Fibroblast of peridontal ligament (primary cell): ENCODE measurements around the gene PWWP2B.

ENCODE experiments used
- DNase-seq: peaks from one replicate; pipeline ENCODE4 v3.0.0-alpha.2; 2010; ENCODE audit errors: extremely low read depth

Gene PWWP2B

DNA sequence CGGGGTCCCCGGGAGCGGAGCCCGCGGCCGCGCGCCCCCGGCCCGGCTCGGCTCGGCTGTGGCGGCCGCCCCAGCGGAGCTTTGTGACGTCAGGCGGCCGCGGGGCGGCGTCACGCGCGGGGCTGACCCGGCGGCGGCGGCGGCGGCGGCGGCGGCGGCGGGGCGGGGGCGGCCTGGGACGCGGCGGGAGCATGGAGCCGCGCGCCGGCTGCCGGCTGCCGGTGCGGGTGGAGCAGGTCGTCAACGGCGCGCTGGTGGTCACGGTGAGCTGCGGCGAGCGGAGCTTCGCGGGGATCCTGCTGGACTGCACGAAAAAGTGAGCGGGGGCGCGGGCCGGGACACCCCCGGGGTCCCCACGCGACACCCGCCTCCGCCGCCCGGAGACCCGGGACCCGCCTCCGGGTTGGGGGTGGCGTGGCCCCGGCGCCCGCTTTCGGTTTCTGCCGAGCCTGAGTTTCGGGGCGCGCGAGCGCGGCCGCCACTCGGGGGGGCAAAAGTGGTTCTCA is at the start of gene PWWP2B:
TSS of gene PWWP2B (plus strand) at position 165 of the 506 bp plus-strand sequence. CDS start at position 192, 27 bp downstream.
- DNase-seq, result peak; percentile 25

DNA sequence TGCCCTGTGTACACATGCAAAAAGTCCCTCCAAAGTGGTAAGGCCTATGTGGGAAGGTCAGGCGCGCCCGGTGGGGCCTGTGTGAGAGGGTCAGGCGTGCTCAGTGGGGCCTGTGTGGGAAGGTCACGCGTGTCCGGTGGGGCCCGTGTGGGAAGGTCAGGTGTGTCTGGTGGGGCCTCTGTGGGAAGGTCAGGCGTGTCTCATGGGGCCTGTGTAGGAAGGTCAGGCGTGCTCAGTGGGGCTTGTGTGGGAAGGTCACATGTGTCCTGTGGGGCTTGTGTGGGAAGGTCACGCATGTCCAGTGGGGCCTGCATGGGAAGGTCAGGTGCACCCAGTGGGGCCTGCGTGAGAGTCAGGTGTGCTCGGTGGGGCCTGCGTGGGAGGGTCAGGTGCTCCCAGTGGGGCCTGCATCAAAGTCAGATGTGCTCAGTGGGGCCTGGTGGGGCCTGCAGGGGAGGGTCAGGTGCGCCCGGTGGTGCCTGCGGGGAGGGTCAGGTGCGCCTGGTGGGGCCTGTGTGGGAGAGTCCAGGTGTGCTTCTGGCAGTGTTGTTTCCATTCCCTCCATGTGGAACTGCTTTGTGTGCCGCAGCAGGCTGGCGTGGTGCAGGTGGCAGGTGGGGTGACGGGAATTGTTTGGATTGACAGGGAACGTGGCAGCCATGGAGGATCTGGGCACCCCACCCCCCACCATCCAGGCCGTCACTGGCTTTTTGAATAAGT is 49.6 kb upstream of the PWWP2B start:
- no peak for DNase-seq

DNA sequence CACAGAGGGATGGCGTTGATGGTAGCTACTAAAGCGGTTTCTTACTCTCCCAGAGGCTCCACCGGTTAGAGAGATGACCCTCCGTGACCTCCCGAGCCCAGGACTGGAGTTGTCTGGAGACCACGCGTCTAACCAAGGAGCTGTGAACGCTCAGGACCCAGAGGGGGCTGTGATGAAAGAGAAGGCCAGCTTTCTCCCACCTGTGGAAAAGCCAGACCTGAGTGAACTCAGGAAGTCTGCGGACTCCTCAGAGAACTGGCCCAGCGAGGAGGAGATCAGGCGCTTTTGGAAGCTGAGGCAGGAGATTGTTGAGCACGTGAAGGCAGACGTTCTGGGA is 49.1 kb upstream of the PWWP2B start:
- DNase-seq, result no peak

DNA sequence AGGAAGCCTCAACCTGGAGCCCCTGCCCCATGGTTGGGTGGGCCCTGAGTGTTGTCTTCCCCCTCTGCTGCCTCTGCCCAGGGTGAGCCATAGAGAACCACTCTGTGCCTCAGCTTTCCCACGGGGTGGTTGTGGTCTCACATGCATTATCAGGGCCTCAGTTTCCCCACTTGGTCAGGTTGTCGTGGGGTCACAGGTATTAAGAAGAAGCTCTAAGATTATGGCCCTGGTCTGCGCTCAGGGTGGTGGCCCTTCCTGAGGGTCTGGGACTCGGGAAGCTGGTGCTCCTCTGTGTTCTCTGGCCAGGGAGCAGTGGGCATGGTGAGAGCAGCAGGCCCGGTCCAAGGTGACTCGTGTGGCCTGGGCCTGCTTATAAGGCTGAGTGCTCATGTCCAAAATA is 47.2 kb upstream of the PWWP2B start:
- DNase-seq, result no peak

DNA sequence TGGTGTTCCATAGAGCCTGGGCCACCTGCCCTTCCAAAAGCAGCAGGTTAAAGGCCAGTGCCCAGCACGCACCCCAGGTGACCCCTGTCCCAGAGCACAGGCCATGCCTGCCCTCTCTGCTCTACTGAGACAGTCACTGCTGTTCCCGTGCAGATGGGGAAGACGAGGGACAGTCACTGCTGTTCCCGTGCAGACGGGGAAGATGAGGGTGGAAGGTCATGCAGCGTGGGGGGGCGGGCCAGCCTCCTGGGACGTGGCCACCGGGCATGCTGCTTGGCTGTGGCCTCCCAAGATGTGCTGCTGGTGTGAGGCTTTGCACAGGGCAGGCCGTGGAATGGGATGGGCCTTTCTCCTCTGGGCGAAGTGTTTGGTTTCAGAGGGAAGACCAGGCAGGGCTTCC is 46.6 kb upstream of the PWWP2B start:
- DNase-seq, result no peak

DNA sequence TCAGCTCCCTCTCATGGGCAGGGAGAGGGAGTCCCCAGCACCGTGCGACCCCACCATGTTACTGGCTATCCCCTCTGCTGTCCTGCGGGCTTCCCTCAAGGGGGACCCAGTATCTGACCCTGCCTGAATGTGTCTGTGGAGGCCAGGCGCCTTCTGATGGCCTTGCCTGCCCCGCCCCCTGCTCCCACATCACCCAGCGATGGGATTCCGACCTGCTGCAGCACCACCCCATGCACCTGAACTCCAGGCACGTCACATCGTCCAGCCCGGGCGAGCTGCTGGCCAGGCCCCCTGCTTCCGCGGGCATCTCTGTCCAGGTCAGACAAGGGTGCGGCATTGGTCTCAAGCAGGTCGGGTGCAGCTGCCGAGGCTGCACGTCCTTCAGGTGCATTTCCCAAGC is 46.1 kb upstream of the PWWP2B start:
- no peak for DNase-seq

DNA sequence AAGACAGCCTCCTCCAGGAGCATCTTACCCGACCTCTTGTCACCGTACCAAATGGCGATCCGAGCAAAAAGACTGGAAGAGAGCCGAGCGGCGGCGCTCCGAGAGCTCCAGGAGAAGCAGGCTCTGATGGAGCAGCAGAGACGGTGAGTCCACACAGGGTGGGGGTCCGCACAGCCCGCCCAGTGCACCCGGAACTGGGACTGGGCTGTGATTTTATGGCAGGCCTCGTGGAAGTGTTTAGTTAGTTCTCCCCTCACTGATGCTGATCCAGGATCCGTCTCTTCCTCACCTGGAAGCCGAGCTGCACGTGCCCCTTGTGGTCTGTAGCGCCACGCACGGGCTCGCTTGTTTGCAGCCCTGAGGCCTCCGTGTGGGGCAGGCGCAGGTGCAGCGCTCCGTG is 45.4 kb upstream of the PWWP2B start:
- DNase-seq, result no peak

DNA sequence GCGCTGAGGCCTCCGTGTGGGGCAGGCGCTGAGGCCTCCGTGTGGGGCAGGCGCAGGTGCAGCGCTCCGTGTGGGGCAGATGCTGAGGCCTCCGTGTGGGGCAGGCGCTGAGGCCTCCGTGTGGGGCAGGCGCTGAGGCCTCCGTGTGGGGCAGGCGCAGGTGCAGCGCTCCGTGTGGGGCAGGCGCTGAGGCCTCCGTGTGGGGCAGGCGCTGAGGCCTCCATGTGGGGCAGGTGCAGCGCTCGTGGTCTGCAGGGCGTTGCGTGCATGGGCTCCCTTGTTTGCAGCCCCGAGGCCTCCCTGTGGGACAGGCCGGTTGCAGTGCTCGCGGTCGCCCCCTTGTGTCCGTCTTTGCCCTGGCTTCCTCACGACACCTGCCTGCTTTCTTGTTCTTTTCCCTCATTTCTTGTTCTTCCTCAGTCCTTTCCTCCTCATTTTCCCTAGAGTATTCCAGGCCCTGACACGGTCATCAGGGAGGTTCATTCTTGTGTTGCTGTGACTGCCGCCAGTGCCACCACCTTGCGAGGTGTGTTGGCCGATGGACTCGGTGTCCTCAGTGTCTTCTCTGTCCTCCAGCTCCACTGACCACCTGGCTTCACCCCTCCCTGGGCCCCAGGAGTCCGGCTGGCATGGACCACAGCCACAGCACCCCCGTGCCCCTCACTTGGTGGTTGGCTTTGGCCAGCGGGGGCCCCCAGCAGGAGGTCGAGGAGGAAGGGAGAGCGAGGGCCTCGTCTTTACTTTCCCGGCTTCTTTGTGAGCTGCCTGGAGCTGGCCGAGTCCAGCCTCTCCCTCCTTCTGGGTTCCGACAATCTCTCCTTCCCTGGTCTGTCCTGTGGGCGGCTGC is 44.3 kb upstream of the PWWP2B start:
- peak; percentile 51 for DNase-seq

DNA sequence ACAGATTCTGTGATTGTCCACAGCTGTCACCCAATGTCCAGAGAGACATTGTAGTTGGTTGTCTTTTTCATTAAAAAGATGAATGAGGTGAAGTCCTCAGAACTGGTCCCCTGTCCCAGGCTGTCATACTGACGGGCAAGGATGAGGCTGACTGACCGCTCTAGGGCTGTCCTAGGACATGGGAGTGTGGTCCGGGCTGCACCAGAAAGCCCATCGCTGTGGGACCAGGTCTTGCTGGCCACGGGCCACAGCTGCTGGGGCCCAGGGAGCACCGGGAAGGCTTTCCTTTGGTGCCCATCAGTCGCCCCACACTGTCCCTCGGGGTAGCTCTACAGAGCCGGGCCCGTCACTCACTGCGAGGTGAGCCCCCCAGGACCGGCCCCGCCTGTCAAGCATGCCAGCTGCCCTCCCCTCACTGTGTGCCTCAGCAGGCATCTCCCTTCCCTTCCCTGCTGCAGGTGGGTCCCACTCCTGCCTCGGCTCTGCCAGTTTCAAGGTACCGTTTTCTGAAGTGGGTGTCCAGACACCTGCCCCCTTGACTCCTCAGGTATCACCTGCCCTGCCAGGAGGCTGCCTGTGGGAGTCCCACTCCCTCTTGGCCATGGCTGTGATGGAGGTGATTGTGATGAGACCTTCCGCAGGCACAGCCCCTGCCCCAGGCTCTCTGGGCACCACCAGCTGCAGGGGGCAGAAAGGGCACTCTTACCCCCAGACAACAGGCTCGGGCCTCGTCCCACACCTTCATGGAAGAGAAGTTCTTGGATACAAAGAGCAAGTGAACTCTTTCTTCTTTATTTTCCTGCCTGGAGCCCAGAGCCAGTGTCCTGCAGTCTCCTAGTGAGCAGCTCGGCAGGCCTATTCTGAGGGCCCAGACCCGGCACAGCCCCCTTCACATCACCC is 43.3 kb upstream of the PWWP2B start:
- DNase-seq, result no peak

DNA sequence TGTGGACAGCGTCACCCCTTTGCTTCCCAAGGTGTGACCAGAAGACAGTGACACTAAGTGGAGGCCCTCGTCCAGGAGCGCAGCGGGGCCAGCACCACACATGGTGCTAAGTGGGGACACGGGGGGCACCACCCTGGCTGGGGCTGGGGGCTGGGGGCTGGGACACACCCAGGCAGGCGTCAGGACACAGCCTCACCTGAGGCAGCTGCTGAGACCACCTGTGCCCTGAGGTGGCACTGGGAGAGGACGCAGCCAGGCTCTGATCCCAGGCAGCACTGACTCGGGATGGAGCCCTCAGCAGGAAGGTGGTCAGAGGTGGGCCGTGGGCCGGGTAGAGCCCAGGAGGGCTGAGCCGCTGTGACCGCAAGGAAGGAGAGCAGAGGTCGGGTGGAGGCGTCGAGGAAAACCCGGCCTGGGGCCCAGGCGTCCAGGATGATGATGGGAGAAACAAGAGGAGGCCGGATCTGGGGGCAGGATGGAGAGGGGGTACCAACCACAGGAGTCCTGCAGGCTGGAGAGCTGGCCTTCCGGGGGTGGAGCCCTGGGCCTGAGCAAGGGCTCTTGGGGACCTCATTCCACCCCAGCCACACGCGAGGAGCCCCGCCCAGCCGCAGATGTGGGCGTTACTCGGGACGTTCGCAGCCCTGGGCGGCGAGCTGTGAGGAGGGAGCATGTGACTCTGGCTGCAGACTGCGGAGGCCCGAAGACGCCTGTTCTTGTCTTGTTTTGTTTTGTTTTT is 42.5 kb upstream of the PWWP2B start:
- no peak for DNase-seq

DNA sequence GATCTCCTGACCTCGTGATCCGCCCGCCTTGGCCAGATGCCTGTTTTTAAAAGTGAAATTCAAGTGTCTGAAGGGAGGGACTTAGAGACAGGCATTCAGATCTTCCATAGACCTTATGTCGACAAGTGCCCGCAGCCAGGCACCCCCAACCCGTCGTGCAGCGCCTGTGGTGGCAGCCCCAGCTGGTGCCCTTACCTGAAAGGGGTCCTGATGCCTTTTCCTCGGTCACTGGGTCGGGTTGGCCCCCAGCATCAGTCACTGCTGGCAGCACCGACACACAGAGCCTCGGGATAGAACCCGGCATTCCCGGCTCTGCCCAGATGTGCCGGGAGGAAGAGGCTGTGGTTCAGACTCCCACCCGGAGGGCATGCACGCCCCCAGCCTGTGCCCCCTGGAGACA is 41.7 kb upstream of the PWWP2B start:
- DNase-seq, result no peak

DNA sequence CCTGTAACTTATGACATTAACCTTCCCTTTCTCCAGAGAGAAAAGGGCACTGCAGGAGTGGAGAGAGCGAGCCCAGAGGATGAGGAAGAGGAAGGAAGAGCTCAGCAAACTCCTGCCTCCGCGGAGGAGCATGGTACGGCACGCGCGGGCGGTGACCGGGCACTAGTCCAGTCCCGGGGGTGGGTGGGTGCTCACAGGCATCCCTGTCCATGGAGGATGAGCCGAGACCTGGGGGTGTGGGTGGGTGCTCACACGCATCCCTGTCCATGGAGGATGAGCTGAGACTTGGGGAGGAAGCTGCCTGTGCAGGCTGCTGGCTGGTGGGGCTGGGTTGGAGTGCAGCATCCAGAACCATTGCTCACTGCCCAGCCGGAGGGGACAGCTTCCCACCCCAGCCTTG is 41.2 kb upstream of the PWWP2B start:
- DNase-seq, result no peak

DNA sequence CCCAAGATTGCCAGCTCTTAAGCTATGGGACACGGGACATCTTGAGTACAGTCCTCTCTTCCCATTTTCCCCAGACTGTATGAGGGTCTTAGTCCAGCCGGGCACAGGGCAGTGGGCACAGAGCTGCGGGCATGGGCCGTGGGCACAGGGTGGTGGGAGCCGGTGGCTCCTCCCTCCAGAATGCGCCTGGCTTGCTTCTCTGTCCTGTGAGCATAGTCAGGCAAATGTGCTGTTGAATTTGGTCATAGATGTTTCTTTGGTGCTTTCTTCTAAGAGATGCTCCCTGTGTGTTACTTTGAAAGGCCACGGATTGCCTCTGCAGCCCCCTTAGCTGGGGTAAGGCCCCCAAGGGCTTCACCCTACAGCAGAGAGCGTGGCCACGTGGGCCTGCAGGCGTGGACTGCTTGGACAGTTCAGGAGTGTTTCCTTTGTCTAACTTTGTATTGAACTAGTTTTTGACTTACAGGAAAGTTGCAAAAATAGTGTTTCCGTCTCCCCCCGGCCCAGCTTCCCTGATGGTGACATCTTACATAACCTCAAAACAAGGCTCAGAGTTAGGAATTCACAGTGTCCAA is 40.3 kb upstream of the PWWP2B start:
- no peak for DNase-seq

DNA sequence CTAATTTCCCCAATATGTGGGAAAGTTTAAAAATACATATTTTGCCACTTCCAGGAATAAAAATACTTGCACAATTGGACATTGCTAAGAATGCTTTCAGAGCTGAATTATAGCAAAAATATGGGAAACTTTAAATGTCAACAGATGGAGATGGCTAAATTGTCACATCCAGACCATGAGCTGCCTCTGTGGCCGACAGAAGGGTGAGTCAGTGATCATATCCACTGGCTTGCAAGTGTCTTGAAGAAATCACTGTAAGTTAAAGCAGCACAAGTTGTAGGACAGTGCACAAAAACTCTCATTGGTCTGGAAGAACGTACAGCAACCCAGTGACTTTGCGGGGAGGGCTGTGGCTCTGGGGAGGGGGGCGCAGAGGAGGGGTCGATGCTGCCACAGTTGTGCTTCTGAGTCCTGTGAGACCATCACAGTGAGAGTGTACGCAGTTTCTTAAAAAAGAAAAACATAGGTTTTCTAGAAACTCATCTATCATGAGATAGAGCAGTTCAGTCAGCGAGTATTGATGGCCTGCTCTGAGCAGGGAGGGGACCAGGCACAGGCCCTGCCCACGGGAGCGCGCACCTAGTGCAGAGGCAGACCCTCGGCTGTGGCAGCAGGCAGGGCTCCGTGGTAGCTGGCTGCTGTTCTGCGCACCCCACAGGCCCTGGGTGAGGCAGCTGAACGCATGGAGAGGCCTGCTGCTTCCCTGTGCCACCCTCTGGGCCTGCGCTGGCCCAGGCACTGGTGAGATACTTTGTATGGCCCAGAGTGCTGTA is 39.5 kb upstream of the PWWP2B start:
- no peak for DNase-seq

DNA sequence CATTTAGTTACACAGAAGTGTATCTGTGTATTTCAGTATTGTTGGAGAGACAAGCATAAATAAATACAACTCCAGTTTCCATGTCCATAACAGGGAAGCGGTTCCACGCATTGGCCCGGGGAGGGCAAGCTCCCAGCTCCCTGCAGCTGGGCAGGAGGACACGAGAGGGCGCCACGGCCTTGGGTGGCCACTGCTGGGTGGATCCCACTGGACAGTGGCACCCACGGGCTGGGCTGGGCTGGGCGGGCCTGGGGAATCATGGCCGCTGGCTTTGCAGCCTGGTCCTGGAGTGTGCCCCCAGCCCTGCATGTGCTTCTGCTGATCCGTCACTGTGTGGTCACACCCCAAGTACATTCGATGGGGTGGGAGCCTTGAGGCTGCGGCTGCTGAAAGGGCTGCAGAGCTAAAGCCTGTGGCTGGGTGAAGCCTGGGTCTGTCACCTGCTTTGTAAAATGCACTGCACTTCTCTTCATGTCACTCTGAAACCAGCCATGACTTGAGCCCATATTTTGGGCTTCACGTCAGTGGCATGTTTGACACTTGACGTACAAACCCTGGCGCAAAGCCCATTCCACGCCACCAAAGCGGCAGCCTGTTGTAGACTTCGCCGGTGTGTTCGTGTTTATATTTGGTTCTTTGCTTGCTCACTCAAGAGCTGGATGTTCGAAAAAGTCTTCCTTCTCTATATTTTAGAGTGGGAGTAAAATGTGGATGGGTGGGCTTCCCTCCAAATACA is 37.5 kb upstream of the PWWP2B start:
- DNase-seq, result no peak

DNA sequence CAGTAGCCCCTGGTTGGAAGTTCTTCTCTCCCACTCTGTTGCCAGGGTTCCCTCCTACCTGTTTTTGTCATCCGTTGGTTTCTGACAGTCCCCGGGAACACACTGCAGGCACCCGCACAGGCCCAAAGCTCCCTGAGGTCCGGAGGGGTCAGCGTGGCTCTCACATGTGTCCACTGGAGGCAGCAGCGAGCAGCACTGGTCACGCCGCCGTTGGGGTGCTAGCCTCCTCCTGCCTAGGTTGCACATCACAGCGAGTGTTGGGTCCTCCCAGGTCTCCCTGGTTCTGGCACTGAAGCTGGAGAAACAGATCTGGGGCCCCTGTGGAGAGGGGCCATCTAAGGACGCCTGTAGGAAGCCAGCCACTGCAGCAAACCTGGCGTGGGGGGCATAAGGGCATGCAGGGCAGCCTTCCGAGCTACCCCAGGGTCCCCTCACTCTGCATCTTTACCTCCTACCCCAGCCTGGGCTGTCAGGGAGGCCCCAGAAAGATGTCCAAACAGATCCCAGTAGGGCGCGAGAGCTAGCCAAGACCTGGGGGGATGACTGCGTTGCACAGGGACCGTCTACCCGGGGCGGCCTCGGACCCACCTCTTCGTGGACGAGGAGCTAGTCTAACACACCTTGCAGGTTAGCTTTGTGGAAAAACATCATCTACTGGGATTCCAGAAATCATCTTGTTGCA is 36.1 kb upstream of the PWWP2B start:
- no peak for DNase-seq

DNA sequence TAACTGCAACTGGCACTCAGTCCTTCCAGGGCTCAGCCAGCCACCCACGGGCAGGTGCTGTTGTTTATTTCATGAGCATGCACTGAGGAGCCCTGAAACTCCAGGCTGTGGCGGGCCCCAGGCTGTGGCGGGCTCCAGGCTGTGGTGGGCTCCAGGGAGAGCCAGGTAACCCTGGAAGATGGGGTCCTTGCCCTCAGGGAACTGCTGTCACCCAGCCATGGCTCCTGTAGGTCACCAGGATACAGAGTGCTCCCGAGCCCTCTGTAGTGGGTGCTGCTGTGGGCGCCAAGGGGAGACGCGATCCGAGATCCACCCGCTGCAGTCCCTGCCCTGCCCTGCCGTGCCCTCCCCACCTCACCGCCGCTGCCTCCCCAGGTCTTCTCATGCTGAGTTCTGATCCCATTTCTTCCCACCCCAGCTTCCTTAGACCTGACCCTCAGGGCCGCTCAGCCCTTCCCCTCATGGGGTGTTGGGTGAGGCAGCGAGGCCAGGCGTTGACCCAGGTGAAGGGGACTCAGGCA is 35.4 kb upstream of the PWWP2B start:
- DNase-seq, result no peak

DNA sequence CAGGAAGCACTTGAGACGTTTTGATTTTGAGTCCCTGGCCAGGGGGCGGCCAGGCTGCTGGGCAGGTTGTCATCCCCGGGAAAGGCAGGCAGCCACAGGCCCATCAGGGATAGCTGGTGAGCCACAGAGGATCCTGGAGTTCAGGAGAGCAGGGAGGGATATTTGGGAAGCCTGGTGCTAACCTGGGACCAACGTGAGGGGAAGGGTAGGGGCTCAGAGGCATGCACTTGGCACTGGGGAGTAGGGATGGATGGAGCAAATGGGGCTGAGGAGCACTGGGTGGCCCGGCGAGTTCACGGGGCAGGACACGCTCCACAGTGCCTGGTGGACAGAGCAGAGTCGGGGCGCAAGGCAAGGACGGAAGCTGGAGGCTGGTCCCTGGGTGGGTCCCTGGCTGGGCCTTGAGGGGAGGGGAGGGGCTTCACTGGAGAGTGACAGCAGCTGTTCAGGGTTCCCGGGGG is 34.8 kb upstream of the PWWP2B start:
- DNase-seq, result no peak

DNA sequence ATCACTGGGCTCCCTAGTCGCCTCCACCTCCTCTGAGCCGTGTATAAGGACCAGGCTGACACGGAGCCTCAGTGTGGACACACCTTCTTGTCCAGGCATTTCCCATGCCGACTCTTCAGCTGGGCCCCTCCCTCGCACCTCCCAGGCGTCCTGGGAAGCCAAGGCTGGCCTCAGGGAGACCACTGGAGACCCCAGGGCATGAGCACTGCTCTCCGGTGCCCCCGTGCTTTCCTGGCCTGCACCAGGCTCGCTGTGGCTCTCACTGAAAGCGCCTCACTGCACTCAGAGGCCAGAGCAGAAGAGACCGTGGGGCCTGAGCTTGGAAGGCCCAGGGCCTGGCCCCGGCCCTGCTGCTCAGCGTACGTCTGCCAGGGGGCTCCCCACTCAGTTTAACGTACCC is 33.6 kb upstream of the PWWP2B start:
- DNase-seq, result no peak
